Stimulated activated CD4-positive, alpha-beta T cell treated with anti-CD3 and anti-CD28 coated beads, Interleukin-15, amount 100 ng/mL, for 24 hours (primary cell): ENCODE results near the gene RBFOX2.
A peak's percentile ranks its signal among the peaks of the same experiment; 100 is the strongest.

Source experiments
- DNase-seq: peaks from one replicate; pipeline ENCODE4 v3.0.0-alpha.2; 2020

Gene RBFOX2

GRCh38 chr22:35970616-35971455, 57.8 kb downstream of the RBFOX2 start:
- DNase-seq, result no peak

- DNase-seq, result no peak
These were observed 61.6 kb downstream of the RBFOX2 start for GRCh38 chr22:35967046-35967397.

GRCh38 chr22:35966314-35967045, 62.1 kb downstream of the RBFOX2 start:
- no peak for DNase-seq

- no peak for DNase-seq
These were observed 65.3 kb downstream of the RBFOX2 start for GRCh38 chr22:35963237-35963810.

GRCh38 chr22:35961480-35962295, 66.9 kb downstream of the RBFOX2 start:
- DNase-seq, result no peak

GRCh38 chr22:35960854-35961253, 67.8 kb downstream of the RBFOX2 start:
- no peak for DNase-seq

GRCh38 chr22:35959121-35959800, 69.4 kb downstream of the RBFOX2 start:
- no peak for DNase-seq

- DNase-seq, result no peak
These were observed 70.3 kb downstream of the RBFOX2 start for GRCh38 chr22:35958334-35958733.

- DNase-seq, result no peak
These were observed 71.0 kb downstream of the RBFOX2 start for GRCh38 chr22:35957589-35957988.

GRCh38 chr22:35956850-35957249, 71.8 kb downstream of the RBFOX2 start:
- DNase-seq, result no peak

- DNase-seq, result no peak
These were observed 73.1 kb downstream of the RBFOX2 start for GRCh38 chr22:35955546-35955945.

- no peak for DNase-seq
These were observed 76.0 kb downstream of the RBFOX2 start for GRCh38 chr22:35952576-35952975.

- no peak for DNase-seq
These were observed 78.4 kb downstream of the RBFOX2 start for GRCh38 chr22:35950262-35950661.

- no peak for DNase-seq
These were observed 79.4 kb downstream of the RBFOX2 start for GRCh38 chr22:35949243-35949642.

- DNase-seq, result no peak
These were observed 80.7 kb downstream of the RBFOX2 start for GRCh38 chr22:35947794-35948425.

GRCh38 chr22:35944458-35944857, 84.2 kb downstream of the RBFOX2 start:
- DNase-seq, result no peak

- no peak for DNase-seq
These were observed 88.5 kb downstream of the RBFOX2 start for GRCh38 chr22:35940166-35940565.

GRCh38 chr22:35938226-35938625, 90.4 kb downstream of the RBFOX2 start:
- DNase-seq, result no peak

GRCh38 chr22:35930933-35931332, 97.7 kb downstream of the RBFOX2 start:
- DNase-seq, result no peak

GRCh38 chr22:35928285-35928798, 100.3 kb downstream of the RBFOX2 start:
- DNase-seq, result no peak

GRCh38 chr22:35923026-35923425, 105.6 kb downstream of the RBFOX2 start:
- no peak for DNase-seq

- peak; percentile 46 for DNase-seq
These were observed 106.8 kb downstream of the RBFOX2 start for GRCh38 chr22:35921777-35922176.
